ENCODE results near the gene TRAIP. TPM values are rescaled to one million over a fixed set of nuclear protein-coding genes. Genes with fewer than 3 reads are reported as not detected.

Gene TRAIP
- polyA plus RNA-seq, 1 donor from 2014 or later, result 7.6 TPM

DNA sequence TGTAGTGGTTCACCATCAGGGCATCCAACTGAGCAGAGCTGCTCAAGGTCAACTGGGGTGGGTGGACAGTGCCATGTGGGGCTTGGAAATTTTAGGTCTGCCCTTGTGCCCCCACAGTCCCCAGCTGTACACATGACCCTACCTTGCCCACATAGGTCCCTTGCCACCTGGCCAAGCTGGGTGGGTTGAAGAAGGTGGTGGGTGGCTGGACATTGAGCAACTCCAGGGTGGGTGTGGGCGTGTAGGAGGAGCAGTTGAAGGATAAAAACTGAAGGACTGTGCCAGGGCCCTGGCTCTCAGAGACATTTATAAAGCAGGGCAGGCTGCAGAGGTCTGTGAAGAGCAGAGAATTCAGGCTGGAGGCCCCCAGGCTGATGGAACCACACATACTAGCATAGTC, 57.3 kb downstream of the TRAIP start:
- no peak overlapping the region for H2AFZ ChIP-seq (ENCODE audit: low read depth, low read length)
- no peaks in the 10 kb centered on the region for H3K9me3 ChIP-seq (ENCODE audit: low read length)
- no peak overlapping the region for H3K27ac ChIP-seq (ENCODE audit: low read length)
- H3K4me3 ChIP-seq (ENCODE audit: low read length), result no peak overlapping the region
- peaks cover 10% of the 10 kb centered on the region for H3K27me3 ChIP-seq (ENCODE audit: insufficient read depth, low read depth, low read length)
- no peak overlapping the region for H3K9ac ChIP-seq (ENCODE audit: low read length)
- no peaks in the 10 kb centered on the region for H3K79me2 ChIP-seq (replicated peaks; ENCODE audit: insufficient read depth, low read length)
- H4K20me1 ChIP-seq (ENCODE audit: insufficient read depth), result no peaks in the 10 kb centered on the region
- H3K9me2 ChIP-seq (ENCODE audit: insufficient read depth, low read length), result no peaks in the 10 kb centered on the region
- TF ChIP-seq, protein P1, sequence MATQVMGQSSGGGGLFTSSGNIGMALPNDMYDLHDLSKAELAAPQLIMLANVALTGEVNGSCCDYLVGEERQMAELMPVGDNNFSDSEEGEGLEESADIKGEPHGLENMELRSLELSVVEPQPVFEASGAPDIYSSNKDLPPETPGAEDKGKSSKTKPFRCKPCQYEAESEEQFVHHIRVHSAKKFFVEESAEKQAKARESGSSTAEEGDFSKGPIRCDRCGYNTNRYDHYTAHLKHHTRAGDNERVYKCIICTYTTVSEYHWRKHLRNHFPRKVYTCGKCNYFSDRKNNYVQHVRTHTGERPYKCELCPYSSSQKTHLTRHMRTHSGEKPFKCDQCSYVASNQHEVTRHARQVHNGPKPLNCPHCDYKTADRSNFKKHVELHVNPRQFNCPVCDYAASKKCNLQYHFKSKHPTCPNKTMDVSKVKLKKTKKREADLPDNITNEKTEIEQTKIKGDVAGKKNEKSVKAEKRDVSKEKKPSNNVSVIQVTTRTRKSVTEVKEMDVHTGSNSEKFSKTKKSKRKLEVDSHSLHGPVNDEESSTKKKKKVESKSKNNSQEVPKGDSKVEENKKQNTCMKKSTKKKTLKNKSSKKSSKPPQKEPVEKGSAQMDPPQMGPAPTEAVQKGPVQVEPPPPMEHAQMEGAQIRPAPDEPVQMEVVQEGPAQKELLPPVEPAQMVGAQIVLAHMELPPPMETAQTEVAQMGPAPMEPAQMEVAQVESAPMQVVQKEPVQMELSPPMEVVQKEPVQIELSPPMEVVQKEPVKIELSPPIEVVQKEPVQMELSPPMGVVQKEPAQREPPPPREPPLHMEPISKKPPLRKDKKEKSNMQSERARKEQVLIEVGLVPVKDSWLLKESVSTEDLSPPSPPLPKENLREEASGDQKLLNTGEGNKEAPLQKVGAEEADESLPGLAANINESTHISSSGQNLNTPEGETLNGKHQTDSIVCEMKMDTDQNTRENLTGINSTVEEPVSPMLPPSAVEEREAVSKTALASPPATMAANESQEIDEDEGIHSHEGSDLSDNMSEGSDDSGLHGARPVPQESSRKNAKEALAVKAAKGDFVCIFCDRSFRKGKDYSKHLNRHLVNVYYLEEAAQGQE (IDR thresholded peaks at IDR 0.05; ENCODE audit: borderline replicate concordance), result no peak
- no peak for TF ChIP-seq POLR2AphosphoS5 (IDR thresholded peaks at IDR 0.05)
- no peak for TF ChIP-seq EZH2 (IDR thresholded peaks at IDR 0.05; ENCODE audit: borderline replicate concordance, insufficient read depth, low read length, poor library complexity, severe bottlenecking)
- TF ChIP-seq SMC3 (conservative IDR thresholded peaks at IDR 0.05; ENCODE audit: poor library complexity), result no peak
- no peak for TF ChIP-seq RAD21 (conservative IDR thresholded peaks at IDR 0.05)
- TF ChIP-seq, protein P2, sequence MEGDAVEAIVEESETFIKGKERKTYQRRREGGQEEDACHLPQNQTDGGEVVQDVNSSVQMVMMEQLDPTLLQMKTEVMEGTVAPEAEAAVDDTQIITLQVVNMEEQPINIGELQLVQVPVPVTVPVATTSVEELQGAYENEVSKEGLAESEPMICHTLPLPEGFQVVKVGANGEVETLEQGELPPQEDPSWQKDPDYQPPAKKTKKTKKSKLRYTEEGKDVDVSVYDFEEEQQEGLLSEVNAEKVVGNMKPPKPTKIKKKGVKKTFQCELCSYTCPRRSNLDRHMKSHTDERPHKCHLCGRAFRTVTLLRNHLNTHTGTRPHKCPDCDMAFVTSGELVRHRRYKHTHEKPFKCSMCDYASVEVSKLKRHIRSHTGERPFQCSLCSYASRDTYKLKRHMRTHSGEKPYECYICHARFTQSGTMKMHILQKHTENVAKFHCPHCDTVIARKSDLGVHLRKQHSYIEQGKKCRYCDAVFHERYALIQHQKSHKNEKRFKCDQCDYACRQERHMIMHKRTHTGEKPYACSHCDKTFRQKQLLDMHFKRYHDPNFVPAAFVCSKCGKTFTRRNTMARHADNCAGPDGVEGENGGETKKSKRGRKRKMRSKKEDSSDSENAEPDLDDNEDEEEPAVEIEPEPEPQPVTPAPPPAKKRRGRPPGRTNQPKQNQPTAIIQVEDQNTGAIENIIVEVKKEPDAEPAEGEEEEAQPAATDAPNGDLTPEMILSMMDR (IDR thresholded peaks at IDR 0.05; ENCODE audit: poor library complexity, severe bottlenecking), result no peak
- no peak for TF ChIP-seq MXI1 (conservative IDR thresholded peaks at IDR 0.05; ENCODE audit: poor library complexity, severe bottlenecking)
- TF ChIP-seq TAF1 (IDR thresholded peaks at IDR 0.05; ENCODE audit: low read depth), result no peak
- TF ChIP-seq EP300 (conservative IDR thresholded peaks at IDR 0.05; ENCODE audit: poor library complexity, severe bottlenecking), result no peak
- no peak overlapping the region for H3K4me2 ChIP-seq (ENCODE audit: low read length)
- no peaks in the 10 kb centered on the region for H3F3A ChIP-seq (ENCODE audit: insufficient read depth, low read length, poor library complexity, severe bottlenecking)
- H3K36me3 ChIP-seq (ENCODE audit: insufficient read depth, low read length), result no peaks in the 10 kb centered on the region

DNA sequence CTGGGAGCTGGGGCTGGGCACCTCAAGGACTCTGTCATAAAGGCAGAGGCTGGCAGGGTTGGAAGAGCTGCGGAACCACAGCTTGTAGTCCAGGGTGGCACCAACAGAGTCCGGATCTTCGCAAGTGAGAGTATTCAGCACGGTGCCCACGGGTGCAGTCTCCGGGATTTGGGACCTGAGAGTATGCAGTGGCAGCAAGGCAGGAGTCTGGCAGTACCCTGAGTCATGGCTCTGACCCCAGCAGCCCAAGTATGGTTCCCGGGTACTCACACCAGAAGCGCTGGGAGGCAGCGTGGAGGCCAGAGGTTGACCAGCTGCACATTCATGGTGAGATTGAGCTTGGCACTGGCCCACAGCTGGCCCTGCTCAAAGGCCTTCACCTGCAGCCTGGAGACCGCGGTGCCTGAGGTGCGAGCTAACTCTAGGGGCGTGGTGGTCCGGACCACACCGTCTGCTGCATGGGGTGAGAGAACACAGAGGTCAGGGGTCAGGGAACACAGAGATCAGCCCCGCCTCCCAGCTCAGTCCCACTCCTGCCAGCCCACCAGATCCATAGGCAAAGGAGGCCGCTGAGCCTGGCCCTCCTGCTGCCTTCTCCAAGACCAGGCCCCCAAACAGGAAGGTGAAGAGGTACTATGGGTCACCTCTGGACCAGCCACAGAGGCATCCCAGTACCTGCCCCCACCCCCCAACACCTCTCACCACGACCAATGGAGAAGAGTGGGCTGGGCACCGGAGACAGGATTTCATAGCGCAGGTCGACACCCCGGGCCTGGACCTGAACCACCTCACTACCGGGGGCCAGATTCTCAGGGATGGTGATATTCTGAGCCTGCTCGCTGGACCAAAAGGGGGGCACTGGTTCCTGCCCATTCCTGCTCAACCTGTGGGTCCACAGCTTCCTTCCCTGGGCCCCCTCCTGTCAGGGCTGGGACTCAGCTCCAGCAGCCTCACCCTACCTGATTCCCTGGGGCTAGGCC, 61.1 kb downstream of the TRAIP start:
- no peak overlapping the region for H3K4me3 ChIP-seq (ENCODE audit: low read length)
- TF ChIP-seq EZH2 (IDR thresholded peaks at IDR 0.05; ENCODE audit: borderline replicate concordance, insufficient read depth, low read length, poor library complexity, severe bottlenecking), result no peak
- no peak for TF ChIP-seq MXI1 (conservative IDR thresholded peaks at IDR 0.05; ENCODE audit: poor library complexity, severe bottlenecking)
- no peak for TF ChIP-seq EP300 (conservative IDR thresholded peaks at IDR 0.05; ENCODE audit: poor library complexity, severe bottlenecking)
- TF ChIP-seq, protein P2 (IDR thresholded peaks at IDR 0.05; ENCODE audit: poor library complexity, severe bottlenecking), result no peak
- TF ChIP-seq, protein P1 (IDR thresholded peaks at IDR 0.05; ENCODE audit: borderline replicate concordance), result no peak
- no peak for TF ChIP-seq TAF1 (IDR thresholded peaks at IDR 0.05; ENCODE audit: low read depth)
- no peak for TF ChIP-seq SMC3 (conservative IDR thresholded peaks at IDR 0.05; ENCODE audit: poor library complexity)
- TF ChIP-seq POLR2AphosphoS5 (IDR thresholded peaks at IDR 0.05), result no peak
- no peak for TF ChIP-seq RAD21 (conservative IDR thresholded peaks at IDR 0.05)

More for the DNA sequence above, 61.1 kb downstream of the TRAIP start:
- no peaks in the 10 kb centered on the region for H3K36me3 ChIP-seq (ENCODE audit: insufficient read depth, low read length)
- no peak overlapping the region for H3K9ac ChIP-seq (ENCODE audit: low read length)
- H3K4me2 ChIP-seq (ENCODE audit: low read length), result no peak overlapping the region
- H3K9me3 ChIP-seq (ENCODE audit: low read length), result no peaks in the 10 kb centered on the region
- H3F3A ChIP-seq (ENCODE audit: insufficient read depth, low read length, poor library complexity, severe bottlenecking), result no peaks in the 10 kb centered on the region
- H2AFZ ChIP-seq (ENCODE audit: low read depth, low read length), result no peak overlapping the region
- H4K20me1 ChIP-seq (ENCODE audit: insufficient read depth), result no peaks in the 10 kb centered on the region
- H3K27me3 ChIP-seq (ENCODE audit: insufficient read depth, low read depth, low read length), result no peaks in the 10 kb centered on the region
- H3K79me2 ChIP-seq (replicated peaks; ENCODE audit: insufficient read depth, low read length), result no peaks in the 10 kb centered on the region
- no peaks in the 10 kb centered on the region for H3K9me2 ChIP-seq (ENCODE audit: insufficient read depth, low read length)
- no peak overlapping the region for H3K27ac ChIP-seq (ENCODE audit: low read length)
